Epidermal melanocyte (primary cell): Measurements from ENCODE around the gene KSR1.
"Not testable (repeated sequence)": the region's sequence is repeated elsewhere in the genome, so short reads cannot be mapped to it uniquely, and the experiment has no call there.

Source experiments
- DNase-seq: peaks from one replicate; pipeline ENCODE4 v3.0.0; 2011; ENCODE audit warnings: low spot score; ENCODE audit not compliant: insufficient read length

KSR1 gene

DNA sequence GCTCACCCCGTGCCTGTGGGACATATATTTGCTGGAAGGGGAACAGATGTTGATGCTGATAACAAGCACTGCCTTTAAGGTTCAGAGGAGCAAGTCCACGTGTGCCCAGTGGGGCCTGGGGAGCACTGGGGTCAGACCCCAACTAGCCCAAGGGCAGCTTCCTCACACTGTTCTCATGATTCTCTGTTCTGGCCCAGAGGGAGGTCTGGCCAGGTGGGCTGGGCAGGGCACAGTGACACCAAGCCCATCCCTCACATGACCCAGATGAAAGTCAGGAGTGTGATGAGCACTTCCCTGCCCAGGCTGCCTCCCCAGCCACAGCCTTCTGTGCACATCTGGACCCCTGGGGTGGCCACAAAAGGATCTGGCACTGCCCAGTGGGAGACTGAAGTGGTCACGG lies 29.8 kb upstream of the KSR1 start:
- DNase-seq = not testable (repeated sequence)

DNA sequence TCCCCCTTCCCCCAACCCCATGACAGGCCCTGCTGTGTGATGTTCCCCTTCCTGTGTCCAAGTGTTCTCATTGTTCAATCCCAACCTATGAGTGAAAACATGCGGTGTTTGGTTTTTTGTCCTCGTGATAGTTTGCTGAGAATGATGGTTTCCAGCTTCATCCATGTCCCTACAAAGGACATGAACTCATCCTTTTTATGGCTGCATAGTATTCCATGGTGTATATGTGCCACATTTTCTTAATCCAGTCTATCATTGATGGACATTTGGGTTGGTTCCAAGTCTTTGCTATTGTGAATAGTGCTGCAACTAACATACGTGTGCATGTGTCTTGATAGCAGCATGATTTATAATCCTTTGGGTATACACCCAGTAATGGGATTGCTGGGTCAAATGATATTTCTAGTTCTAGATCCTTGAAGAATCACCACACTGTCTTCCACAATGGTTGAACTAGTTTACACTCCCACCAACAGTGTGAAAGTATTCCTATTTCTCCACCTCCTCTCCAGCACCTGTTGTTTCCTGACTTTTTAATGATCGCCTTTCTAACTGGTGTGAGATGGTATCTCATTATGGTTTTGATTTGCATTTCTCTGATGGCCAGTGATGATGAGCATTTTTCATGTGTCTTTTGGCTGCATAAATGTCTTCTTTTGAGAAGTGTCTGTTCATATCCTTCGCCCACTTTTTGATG lies 28.9 kb upstream of the KSR1 start:
- not testable (repeated sequence) for DNase-seq

DNA sequence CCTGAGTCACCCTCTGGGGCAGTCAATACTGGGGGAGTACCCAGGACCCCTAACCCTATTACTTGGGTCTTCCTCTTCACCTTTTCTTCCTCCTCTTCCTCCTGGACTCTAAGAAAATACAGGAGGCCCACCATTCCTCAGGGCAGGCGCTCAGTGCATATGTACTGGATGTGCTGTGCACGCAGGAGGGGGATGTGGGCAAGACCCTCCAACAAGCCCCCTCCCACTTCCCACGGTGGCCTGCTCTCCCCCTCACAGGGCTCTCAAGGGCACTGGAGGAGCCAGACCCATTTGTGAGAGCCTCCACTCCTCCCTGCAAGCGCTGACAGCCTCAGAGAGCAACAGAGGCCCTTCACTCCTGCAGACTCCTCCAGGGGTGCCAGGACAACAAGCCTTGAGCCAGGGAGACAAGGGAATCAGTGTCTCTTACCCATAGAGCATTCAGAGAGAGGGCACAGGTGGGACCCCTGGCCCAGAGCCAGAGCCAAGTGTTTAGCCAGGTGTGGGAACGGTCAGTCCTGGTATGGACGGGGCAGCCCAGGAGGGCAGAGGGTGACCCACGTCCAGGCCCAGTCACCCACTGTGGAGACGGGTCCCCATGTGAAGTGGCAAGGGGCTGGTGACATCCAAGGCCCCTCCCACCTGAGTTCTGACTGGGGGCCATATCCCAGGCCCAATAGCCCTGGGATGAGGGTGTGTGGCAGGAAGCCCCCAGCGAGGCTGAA lies 27.3 kb upstream of the KSR1 start:
- DNase-seq = no peak

DNA sequence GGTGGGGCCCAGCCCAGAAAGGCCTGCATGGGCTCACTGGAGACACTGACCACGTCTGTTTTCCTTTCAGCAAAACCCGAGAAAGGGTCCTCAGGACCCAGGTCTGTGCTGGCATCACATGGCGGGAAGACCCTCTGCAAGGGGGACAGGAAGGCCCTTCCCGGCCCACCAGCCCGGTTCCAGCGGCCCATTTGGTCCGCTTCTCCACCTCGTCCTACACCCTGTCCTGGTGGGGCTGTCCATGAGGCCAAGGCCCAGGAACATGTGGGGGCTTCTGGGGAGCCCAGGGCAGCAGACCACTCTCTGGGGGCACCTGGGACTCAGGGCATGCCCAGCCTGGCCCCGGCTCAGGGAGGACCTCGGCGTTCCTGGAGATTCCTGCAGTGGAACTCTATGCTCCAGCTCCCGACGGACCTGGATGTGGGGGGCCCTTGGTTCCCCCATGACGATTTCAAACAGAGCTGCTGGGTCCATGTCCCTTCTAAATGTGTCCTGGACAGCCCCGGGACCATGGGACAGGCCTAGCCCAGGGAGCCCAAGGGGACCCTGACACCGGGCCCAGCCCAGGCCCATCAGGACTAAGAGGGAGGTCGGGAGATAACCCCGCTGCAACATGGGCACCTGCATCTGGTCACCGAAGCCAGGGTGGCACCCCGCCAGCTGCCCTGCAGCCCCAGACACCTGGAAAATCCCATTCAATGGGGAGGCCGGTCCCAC lies 26.4 kb upstream of the KSR1 start:
- no peak for DNase-seq

DNA sequence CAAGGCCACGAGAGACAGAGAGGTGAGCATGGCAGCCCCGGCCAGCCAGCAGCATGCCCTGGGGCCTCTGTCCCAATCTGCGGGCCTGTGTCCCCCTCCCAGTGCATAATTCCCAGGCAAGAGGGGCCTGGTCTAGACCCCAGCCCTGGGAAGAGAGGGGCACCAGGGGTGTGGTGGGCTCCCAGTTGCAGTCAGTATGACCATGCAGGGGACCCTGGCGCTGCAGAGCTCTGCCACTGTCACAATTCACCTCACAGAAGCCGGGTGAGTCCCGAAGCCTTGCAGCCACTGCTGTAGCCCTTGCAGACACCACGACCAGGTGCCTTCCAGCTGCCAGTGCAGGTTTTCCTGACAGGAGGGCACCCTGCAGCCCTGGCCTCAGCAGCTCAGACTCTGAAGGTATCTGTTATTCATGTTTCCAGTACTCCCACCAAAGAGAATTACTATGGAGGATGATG lies 25.8 kb upstream of the KSR1 start:
- no peak for DNase-seq

DNA sequence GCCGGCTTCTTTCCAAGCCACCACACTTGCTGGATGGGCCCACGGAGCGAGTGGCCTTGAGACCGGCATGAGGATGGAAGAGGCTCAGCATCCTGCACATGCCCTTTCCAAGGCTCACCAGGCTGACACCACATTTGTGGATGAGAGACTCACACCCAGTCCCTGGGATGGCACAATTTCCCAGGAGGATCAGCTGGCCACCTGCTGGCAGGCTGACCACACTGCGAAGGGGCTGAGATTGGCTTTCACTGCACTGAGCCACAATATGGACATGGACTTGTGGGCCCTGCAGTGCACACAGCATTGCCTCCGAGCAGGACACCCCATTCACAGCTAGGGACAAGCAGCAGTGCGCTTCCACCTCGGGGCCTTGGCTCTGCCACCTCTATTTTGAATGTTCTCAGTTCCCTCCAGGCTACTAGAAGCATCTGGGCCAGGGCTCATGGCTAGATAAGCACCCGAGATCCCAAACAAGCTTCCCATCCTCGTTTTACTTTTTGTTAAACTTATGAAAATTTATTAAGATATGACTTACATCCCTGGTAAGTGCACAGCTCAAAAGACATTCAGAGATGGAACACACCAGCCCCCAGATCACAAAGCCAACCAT lies 25.3 kb upstream of the KSR1 start:
- no peak for DNase-seq

DNA sequence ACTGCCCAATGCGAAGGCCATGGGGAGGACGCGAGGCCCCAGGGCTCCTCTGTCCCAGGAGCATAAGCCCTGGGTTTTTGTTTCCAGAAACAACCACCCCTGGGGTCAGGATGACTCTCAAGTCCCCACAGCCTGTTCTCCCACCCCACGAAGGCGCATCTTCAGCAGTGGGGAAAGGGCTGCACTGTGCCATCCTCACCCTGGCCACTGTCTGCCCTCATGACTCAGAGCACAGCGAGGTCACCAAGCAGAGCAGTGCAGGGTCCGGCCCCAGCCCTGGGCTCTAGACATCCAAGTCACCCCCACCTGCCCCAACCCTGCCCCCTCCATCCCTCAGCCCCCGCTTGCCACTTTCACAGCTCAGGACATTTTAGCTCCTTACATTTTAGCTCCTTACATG lies 22.7 kb upstream of the KSR1 start:
- no peak for DNase-seq

DNA sequence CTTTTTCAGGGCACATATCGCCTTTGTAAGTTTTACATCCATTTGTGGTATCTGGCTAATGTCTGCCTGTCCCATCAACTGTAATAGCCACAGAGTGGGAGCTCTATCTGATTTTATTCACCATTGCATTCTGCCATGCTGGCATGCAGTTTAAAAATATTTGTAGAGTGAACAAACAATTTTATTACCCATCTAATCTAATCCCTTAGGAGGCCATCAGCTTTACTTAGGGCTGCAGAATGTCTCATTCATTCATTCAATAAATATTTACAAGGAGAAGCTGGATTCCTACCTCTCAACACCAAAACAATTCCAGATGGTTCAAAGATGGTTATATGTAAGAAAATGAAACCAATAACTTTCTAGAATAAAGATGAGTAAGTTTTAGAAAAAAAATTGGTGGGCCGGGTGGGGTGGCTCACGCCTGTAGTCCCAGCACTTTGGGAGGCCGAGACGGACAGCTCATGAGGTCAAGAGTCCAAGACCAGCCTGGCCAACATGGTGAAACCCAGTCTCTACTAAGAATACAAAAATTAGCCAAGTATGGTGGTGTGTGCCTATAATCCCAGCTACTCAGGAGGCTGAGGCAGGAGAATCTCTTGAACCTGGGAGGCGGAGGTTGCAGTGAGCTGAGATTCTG lies 20.7 kb upstream of the KSR1 start:
- DNase-seq = not testable (repeated sequence)

DNA sequence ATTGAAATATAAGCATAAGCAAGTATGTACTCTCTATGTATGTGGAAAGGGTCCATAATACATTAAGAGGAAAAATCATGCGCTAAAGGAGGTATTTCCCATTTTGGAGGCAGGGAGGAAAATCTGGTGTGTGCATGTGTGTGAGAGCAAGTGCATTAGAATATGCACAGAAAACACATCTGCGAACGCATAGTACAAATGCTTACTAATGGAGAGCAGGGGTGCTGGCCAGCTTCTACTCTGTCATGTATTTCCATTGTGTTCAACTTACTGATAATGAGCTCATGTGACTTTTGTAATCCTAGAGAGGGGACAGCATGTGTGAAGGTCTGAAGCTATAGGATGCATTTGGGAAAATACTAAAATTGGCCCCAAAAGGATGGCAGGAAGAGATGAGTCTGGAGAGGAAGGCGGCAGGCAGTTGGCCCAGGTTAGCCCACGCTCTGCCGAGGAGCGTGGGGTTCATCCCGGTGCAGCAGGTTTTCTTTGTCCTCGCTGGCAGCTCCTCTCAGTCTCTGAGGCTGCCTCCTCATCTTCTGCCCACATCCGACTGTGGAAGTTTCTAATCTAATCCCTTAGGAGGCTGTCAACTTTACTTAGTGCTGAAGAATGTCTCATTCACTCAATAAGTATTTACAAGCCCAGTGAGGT lies 17.8 kb upstream of the KSR1 start:
- no peak for DNase-seq

DNA sequence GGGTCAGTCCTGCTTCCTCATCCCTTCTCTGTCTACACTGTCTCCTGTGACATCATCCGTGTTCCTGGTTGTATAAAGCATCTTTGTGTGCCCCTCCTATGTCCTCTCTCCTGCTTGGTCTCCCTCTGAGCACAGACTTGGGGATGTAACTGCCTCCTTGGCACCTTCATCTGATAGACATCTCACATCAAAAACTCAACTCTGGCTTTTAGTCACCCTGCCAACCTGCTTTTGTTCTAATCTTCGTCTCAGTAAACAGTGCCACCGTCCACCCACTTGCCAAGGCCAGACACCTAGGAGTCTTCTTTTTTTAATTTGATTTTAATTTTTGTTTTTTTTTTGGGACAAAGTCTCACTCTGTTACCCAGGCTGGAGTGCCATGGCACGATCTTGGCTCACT lies 16.9 kb upstream of the KSR1 start:
- no peak for DNase-seq

DNA sequence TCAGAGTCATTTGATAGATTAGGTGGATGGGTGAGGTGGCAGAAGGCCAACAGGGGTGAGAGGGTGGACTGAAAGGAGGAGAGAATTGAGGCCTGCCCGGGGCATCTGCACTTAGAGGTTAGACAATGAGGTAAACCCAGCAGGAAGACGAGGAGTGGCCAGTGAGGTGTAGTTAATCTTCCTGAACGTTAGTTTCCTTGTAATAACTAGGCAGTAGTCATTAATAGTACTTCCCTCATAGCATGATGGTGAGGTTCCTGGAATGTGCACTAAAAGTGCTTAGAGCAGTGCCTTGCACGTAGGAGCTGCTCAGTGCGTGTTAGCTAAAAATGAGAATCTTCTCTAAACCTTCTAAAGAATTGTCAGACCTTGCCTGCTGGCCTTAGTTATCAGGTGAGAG lies 13.5 kb upstream of the KSR1 start:
- DNase-seq = no peak

DNA sequence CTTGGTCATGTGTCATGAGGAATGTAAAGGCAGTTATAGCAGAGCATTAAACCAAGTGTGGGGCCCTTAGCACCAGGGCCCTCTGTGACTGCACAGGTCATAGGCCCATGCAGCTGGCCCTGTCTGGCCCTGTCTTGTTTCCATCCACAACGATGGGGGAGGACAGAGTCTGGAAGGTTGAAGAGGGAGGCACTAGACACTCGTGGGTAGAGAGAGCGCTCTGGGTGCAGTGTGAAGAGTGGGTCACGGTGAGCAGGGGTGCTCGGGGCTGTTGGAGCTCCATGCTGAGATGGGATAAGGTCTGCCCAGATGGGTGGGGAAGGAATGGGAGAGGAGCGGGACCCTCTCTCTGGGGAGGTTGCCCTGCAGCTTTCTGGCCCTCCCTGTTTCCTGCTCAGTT lies 12.8 kb upstream of the KSR1 start:
- no peak for DNase-seq

DNA sequence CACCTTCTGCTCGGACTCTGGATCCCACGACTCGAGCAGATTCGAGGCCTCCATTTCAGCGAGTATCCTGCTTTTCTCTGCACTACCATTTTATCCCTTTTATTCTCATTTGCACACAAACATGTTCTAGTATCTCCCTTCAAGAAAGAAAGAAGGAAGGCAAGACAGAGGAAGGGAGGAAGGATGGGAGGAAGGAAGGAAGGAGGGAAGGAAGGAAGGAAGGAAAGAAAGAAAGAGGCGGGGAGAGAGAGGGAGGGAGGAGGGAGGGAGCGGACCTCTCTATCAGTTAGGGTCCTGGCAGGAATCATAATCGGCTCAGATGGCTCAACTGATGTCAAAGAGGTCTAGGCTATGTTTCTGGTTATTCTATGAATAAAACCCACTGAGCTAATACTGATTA lies 10.3 kb upstream of the KSR1 start:
- DNase-seq = no peak

DNA sequence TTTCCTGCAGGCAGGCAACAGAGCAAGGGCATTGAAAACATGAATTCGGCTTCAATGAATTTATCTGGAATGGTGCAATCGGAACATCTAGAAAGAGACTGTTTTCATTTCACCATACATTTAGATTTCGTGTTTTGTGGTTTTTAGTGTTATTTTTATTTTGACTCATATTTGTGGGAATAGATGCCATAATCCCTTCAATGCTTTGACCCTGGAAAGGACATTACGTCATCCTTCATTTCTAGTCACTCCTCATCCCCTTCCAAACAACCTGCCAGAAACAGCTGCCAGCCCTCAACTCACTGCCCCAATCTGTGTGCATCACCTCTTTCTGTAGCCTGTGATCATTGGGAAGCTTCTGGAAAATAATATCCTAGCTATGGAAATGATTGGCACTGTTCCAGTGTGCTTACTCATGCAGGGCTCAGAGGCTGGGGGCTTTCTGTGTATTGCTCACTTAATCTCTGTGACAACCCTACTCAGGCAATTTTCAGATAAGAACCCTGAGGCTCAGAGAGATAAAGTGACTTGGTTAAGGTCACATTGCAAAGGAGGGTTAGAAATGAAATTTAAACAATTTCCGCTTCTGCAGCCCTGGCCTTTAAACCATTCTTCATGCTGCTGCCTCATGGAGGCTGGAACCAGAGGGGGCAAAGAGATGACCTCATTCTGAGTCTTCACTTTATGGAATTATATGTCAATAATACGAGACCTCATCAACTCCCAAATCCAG lies 9.5 kb upstream of the KSR1 start:
- no peak for DNase-seq

DNA sequence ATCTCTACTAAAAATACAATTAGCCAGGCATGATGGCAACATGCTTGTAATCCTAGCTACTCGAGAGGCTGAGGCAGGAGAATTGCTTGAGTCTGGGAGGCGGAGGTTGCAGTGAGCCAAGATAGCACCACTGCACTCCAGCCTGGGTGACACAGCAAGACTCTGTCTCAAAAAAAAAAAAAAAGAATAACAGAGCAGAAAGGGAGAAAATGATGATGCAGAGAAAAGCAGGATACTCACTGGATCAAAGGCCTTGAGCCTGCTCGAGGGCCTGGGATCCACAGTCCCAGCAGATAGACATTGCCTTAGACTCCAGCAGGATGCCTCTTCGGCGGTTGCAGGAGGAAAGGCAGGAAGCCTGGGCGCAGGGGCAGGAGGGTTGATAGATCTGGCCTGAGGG lies 7.7 kb upstream of the KSR1 start:
- not testable (repeated sequence) for DNase-seq

DNA sequence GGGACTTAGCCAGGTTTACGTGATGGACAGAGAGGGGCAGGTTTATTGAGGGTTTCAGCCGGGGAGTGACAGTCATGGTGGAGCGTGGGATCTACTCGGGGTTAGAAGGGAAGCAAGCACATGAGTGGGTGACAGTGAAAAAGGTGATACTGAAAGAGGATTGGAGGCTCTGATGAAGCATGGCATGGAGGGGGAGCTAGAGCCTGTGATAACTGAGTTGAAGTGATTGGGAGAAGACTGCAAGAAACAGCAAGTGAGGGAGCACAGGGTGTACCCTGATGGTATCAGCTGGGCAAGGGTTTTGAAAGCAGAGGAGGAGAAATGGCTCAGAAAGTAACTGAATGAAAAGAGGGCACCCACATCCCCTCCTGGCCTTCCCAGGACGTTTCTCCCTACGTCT lies 6.7 kb upstream of the KSR1 start:
- no peak for DNase-seq

DNA sequence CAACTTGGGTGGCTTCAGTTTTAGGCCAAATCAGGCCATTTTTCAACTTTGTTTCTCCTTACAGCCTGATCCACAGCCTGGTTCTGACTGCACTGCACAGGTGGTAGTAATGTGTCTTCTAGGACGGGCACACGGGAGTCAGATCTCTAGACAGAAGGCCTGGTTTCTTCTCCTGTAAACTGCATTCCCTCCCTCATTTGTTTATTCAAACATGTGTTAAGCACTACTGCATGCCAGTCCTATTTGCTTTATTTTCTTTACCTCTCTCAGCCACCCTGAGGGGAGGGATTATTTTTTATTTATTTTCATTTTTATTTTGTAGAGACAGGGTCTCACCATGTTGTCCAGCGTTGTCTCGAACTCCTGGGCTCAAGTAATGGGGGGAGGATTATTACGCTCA lies 6.3 kb upstream of the KSR1 start:
- no peak for DNase-seq

DNA sequence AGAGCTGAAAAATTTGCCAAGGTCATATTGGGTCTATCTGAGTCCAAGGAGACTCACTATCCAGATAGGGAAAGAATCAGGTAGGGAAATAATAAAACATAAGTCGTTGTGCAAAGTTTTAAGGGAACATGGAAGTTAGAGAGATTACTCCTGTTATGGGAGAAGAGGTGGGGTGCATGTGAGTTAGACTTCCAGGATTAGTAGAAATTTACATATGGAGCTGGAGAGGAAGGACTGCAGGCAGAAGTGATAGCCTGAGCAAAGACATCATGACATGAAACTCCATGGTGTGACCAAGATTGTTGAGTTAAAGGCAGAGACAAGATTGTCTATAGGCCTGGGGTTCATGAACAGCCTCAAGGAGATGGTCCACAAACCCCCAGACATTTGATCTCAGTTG lies 5.8 kb upstream of the KSR1 start:
- DNase-seq = no peak

DNA sequence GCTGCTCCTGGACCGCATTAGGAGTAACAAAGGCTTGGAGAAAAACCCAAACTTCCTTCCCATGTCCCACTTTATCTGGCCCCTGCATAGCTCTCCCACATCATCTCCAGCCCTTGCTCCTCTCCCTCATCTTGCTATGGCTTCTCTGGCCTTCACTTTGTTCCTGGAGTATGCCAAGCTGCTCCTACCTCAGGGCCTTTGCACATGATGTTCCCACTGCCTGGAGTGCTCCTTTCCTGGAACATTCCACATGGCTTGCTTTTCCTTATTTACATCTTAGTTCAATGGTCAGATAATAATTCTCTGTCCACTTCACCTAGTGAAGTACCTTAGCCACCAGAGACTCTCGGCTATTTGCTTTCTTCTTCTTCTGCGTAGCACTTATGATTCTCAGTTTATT lies 4.3 kb upstream of the KSR1 start:
- no peak for DNase-seq

DNA sequence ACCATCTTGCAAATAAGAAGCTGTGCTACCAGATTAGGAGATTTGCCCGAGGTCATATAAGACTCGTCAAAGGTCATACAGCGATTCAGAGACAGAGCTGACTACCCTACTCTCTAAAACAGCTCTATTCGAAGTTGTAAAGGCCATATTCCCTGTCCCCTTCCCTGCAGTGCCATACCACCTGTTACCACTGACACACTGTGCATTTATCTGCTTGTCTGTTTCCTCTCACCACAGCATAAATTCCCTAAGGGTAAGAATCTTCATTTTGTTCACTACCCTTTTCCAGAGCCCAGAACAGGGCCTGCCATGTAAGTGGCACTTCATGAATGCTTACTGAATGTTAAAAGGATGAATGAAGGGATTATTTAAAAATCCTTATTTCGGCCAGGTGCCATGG lies 3.4 kb upstream of the KSR1 start:
- no peak for DNase-seq
